Hepatocyte (in vitro differentiated cells): ENCODE results near the gene C14orf93.

ENCODE experiments used
- CTCF ChIP-seq: fragments of 200-600 bp; sonication (generic); IDR thresholded peaks from 2 replicates; pipeline ENCODE4 v1.5.1; 2016; ENCODE audit warnings: antibody characterized with exemption, mild to moderate bottlenecking; ENCODE audit not compliant: poor library complexity
- EZH2 ChIP-seq: fragments of 200-600 bp; sonication (generic); IDR thresholded peaks from 2 replicates; pipeline ENCODE4 v1.6.1; 2016; ENCODE audit warnings: antibody characterized with exemption, mild to moderate bottlenecking, borderline replicate concordance

- TF ChIP-seq CTCF (no peak), EZH2 (no peak)
These were observed 3.3 kb upstream of the C14orf93 start for GRCh38 chr14:23013054-23013748.
